Body of pancreas (tissue), 4 donors: ENCODE data around the gene SHISA7. TPM values are rescaled to one million over a fixed set of nuclear protein-coding genes. Genes with fewer than 3 reads are reported as not detected.

ENCODE experiments used
- ATAC-seq: fragments of 150-250 bp; one replicate; pipeline ENCODE4 v1.9.1; 2016
- DNase-seq, 4 donors: peaks; one replicate each; pipeline ENCODE4 v3.0.0-alpha.2; 2019
- H3K27ac ChIP-seq, 4 donors: fragments of 200-600 bp; sonication (generic); 1 replicate in 3 of 4; 2 replicates in 1 of 4; pipeline versions ENCODE4 v1.5.1 to v1.6.1; 2016 to 2019; ENCODE audit warnings: mild to moderate bottlenecking in 1 of 4, mixed read lengths in 1 of 4, moderate library complexity in 1 of 4
- H3K27me3 ChIP-seq, 2 donors: fragments of 200-600 bp; sonication (generic); one replicate each; pipeline ENCODE4 v1.6.0; 2016; ENCODE audit warnings: mild to moderate bottlenecking in 1 of 2
- H3K36me3 ChIP-seq, 2 donors: fragments of 200-600 bp; sonication (generic); replicated peaks in 1 of 2; 2 replicates each; pipeline ENCODE4 v1.5.1; 2016; ENCODE audit warnings: low read depth in 2 of 2; ENCODE audit not compliant: insufficient read depth in 1 of 2
- H3K4me1 ChIP-seq: fragments of 200-600 bp; sonication (generic); one replicate; pipeline ENCODE4 v1.6.0; 2016
- H3K4me3 ChIP-seq, 2 donors: fragments of 200-600 bp; sonication (generic); 1 replicate in 1 of 2; 2 replicates in 1 of 2; pipeline ENCODE4 v1.5.1; 2016 to 2019
- H3K9me3 ChIP-seq, 3 donors: fragments of 200-600 bp; sonication (generic); 1 replicate in 2 of 3; 2 replicates in 1 of 3; pipeline ENCODE4 v1.5.1; 2016
- POLR2A ChIP-seq, 3 donors: fragments of 450-650 bp; IDR thresholded peaks; one replicate each; pipeline ENCODE4 v1.6.1; 2016; ENCODE audit warnings: antibody characterized with exemption in 3 of 3, mild to moderate bottlenecking in 2 of 3
- WGBS, 2 donors: methylation state at CpG; one replicate each; pipeline ENCODE4 v1.1.5; 2017; 5-methylcytosine and 5-hydroxymethylcytosine counted together
- intact Hi-C: fragments of 100-400 bp; cut with DNase I; formaldehyde crosslinking; loops from one replicate; pipeline ENCODE4 v1.15.1; 2023
- total RNA-seq, 2 donors: library from RNA; depleted of rRNA; stranded (reverse); fragments of >200 nt; gene quantifications; one replicate each; pipeline ENCODE4 v1.1.0, GENCODE V29; 2016
- TF ChIP-seq, protein P1 (sequence below), 7 experiments: fragments of 450-650 bp in 4 of 7; fragments of 200-600 bp in 3 of 7; sonication (generic) in 3 of 7; IDR thresholded peaks; one replicate each; pipeline ENCODE4 v1.5.1; 2016 to 2019; ENCODE audit warnings: antibody characterized with exemption in 7 of 7

The SHISA7 gene
- total RNA-seq, 2 donors from 2014 or later: not detected

DNA sequence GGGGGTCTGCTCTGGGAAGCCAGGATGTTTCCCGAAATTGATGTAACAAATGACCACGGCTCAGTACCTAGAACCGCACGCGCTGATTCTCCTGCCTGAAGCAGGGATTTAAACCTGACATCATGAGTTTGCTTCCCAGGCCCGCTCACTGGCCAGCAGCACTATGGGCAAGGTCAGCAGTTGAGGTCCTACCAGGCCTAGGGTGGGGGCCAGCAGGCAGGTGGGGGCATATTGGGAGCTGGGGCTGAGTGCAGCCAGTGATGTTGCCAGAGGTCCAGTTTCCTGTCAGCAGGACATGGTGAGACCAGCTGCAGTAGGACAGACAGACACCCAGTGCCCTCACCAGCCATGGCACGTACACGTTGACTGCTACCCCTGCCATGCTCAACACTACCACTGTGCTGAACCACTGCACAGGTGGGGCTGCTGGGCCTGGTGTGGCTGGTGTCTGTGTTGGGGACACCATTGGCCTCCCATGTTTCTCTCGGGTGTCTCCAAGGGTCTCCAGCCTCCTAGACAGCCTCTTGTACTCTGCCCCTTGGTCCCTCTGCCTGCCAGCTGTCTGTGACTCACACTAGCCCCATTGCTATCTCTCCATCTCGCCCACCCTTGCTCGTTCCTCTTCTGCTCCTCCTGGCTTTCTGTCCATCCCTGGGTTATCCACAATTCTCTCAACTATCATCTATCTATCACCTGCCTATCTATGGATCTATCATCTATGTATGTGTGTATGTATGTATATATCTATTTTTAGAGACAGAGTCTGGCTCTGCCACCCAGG, 22.6 kb upstream of the SHISA7 start:
- 73% methylated on average over 7 to 11 of the region's 11 CpGs for whole genome bisulfite sequencing, 2 donors
- H3K27ac ChIP-seq: no peak overlapping the region
- no peaks in the 10 kb centered on the region for H3K9me3 ChIP-seq
- H3K36me3 ChIP-seq: no peaks in the 10 kb centered on the region
- peaks cover 26% of the 10 kb centered on the region for H3K4me1 ChIP-seq
- ATAC-seq (no peak), DNase-seq (no peak)
- H3K4me3 ChIP-seq: no peak overlapping the region
- TF ChIP-seq, protein P1, sequence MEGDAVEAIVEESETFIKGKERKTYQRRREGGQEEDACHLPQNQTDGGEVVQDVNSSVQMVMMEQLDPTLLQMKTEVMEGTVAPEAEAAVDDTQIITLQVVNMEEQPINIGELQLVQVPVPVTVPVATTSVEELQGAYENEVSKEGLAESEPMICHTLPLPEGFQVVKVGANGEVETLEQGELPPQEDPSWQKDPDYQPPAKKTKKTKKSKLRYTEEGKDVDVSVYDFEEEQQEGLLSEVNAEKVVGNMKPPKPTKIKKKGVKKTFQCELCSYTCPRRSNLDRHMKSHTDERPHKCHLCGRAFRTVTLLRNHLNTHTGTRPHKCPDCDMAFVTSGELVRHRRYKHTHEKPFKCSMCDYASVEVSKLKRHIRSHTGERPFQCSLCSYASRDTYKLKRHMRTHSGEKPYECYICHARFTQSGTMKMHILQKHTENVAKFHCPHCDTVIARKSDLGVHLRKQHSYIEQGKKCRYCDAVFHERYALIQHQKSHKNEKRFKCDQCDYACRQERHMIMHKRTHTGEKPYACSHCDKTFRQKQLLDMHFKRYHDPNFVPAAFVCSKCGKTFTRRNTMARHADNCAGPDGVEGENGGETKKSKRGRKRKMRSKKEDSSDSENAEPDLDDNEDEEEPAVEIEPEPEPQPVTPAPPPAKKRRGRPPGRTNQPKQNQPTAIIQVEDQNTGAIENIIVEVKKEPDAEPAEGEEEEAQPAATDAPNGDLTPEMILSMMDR (IDR thresholded peaks at IDR 0.05): no peak
- TF ChIP-seq POLR2A (IDR thresholded peaks at IDR 0.05): no peak
- intact Hi-C loops: no loop called here
- H3K27me3 ChIP-seq: no peaks in the 10 kb centered on the region

DNA sequence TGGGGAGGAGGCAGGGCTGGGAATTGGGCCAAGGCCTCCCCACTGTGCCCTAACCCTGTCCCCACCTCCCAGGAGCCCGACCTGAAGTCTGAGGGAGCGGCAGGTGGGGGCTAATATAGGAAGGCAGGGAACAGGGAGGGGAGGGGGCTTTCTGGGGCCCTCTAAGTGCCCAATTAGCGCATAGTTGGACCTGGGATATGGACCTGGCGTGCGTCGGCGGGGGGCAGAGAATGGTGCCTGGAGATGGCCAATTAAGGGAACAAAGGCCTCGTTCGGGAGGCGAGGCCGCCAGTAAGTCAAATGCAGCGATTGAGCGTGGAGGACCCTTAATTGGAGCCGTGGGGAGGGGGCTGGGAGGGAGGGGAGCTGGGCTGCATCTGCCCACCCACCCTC, 21.6 kb upstream of the SHISA7 start, which contains the start of gene C19orf85:
Gene C19orf85, minus strand, starts transcription at position 90 of the 393 bp plus-strand sequence. CDS start 197 bp downstream, outside the sequence.
- Histone ChIP-seq H3K4me3 (no peak within 1 kb of the TSS), H3K27me3 (no peaks in the 10 kb centered on the region), H3K4me1 (peaks cover 36% of the 10 kb centered on the region), H3K27ac (no peak within 1 kb of the TSS), H3K9me3 (no peaks in the 10 kb centered on the region), H3K36me3 (no peaks in the 10 kb centered on the region)
- ATAC-seq (no peak), DNase-seq (no peak)
- TF ChIP-seq, protein P1 (IDR thresholded peaks at IDR 0.05): no peak
- no peak for TF ChIP-seq POLR2A (IDR thresholded peaks at IDR 0.05)
- intact Hi-C loops: no loop called here
- WGBS, 2 donors: 67 to 76% methylated on average over 13 to 14 of the region's 14 CpGs

DNA sequence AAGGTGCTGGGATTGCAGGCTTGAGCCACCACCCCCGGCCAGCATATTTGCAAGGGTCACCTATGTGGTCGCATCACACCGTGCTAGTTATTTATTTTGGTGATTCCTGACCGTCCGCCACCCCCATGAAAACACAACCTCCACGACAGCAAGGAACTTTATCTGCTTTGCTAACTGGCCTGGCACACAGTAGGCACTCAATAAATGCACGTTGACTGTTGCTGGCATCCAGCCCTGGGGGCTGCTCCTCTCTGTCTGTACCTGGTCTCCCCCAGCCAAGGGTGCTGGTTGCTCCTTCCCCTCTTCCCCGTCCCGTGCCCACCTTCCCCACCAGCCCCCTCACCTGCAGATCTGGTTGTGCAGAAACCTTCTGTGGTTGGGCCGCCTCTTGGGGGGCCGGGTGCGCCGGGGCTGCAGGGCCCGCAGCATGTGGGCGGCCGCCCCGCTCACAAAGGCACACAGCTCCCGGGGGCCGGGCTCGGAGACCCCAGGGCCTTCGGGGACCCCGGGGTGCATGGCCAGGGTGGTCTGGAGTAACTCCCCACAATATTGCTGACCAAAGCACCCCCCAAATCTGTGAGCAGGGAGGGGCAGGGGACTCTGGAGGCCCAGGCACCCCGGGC, 21.1 kb upstream of the SHISA7 start:
- no peak for ATAC-seq
- H3K4me1 ChIP-seq: peaks cover 38% of the 10 kb centered on the region
- intact Hi-C loops: no loop called here
- TF ChIP-seq POLR2A (IDR thresholded peaks at IDR 0.05): no peak
- TF ChIP-seq, protein P1 (IDR thresholded peaks at IDR 0.05): no peak
- WGBS, 2 donors: 65 to 66% methylated on average over 16 to 22 of the region's 23 CpGs
- no peak overlapping the region for H3K27ac ChIP-seq
- H3K36me3 ChIP-seq: no peaks in the 10 kb centered on the region
- no peaks in the 10 kb centered on the region for H3K9me3 ChIP-seq
- DNase-seq: no peak
- H3K27me3 ChIP-seq: no peaks in the 10 kb centered on the region
- H3K4me3 ChIP-seq: no peak overlapping the region

DNA sequence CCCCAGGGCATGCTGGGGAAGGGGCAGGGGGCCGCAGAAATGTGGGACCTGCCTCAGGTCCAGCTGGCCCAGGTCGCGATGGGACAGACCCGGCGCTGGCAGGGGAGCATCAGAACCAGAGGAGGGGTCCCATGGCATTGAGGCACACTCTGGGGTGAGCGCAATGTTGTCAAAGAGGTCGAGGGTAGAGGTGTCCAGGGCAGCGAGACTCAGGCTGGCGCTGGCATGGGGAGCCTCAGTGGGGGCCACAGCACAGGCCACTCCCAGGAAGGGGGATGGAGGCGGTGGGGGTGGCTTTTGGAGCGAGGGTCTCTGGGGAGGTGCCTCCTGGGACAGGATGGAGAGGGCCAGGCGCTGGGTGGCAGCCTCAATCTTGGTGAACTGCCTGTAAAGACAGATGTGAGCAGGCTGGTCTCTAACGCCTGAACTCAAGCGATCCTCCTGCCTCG, 20.5 kb upstream of the SHISA7 start:
- intact Hi-C loops: no loop called here
- no peaks in the 10 kb centered on the region for H3K27me3 ChIP-seq
- H3K27ac ChIP-seq: no peak overlapping the region
- no peak for DNase-seq
- H3K4me1 ChIP-seq: peaks cover 38% of the 10 kb centered on the region
- 70 to 74% methylated on average over 11 to 15 of the region's 15 CpGs for WGBS, 2 donors
- TF ChIP-seq, protein P1 (IDR thresholded peaks at IDR 0.05): no peak
- TF ChIP-seq POLR2A (IDR thresholded peaks at IDR 0.05): no peak
- H3K4me3 ChIP-seq: no peak overlapping the region
- no peak for ATAC-seq
- no peaks in the 10 kb centered on the region for H3K36me3 ChIP-seq
- no peaks in the 10 kb centered on the region for H3K9me3 ChIP-seq
